Thoracic aorta (tissue), 2 donors: ENCODE data around the gene CCDC40. TPM values are rescaled to one million over a fixed set of nuclear protein-coding genes. Genes with fewer than 3 reads are reported as not detected.
A peak's percentile ranks its signal among the peaks of the same experiment; 100 is the strongest.

Source experiments
- ATAC-seq: fragments of 150-250 bp; one replicate; pipeline ENCODE4 v1.8.0; 2017; ENCODE audit warnings: low read depth; ENCODE audit not compliant: insufficient number of reproducible peaks, low FRiP score
- DNase-seq: peaks from one replicate; pipeline ENCODE4 v3.0.0-alpha.2; 2020; ENCODE audit warnings: low spot score
- H3K27ac ChIP-seq, 2 donors: fragments of 200-600 bp; sonication (generic); 1 replicate in 1 of 2; 2 replicates in 1 of 2; pipeline ENCODE4 v1.5.1; 2016; ENCODE audit warnings: mild to moderate bottlenecking in 2 of 2, moderate library complexity in 2 of 2
- H3K27me3 ChIP-seq: fragments of 200-600 bp; sonication (generic); replicated peaks from 2 replicates; pipeline ENCODE4 v1.6.0; 2016; ENCODE audit warnings: mild to moderate bottlenecking; ENCODE audit not compliant: insufficient read depth
- H3K36me3 ChIP-seq: fragments of 200-600 bp; sonication (generic); one replicate; pipeline ENCODE4 v1.5.1; 2016
- H3K4me1 ChIP-seq, 2 donors: fragments of 200-600 bp; sonication (generic); 1 replicate in 1 of 2; 2 replicates in 1 of 2; pipeline versions ENCODE4 v1.5.1 to v1.6.0; 2016; ENCODE audit warnings: low read depth in 2 of 2, mild to moderate bottlenecking in 1 of 2; ENCODE audit not compliant: control insufficient read depth in 1 of 2
- H3K4me3 ChIP-seq: fragments of 200-600 bp; sonication (generic); 2 replicates; pipeline ENCODE4 v1.5.1; 2016; ENCODE audit warnings: mild to moderate bottlenecking
- H3K9me3 ChIP-seq: fragments of 200-600 bp; sonication (generic); 2 replicates; pipeline ENCODE4 v1.5.1; 2016
- total RNA-seq, 2 donors: library from RNA; depleted of rRNA; stranded (reverse); fragments of >200 nt; gene quantifications; one replicate each; pipeline versions ENCODE4 v1.1.0 to v1.2.3, GENCODE V29; 2016
- TF ChIP-seq, protein P1 (sequence below): fragments of 200-600 bp; sonication (generic); IDR thresholded peaks from one replicate; pipeline ENCODE4 v1.5.1; 2019; ENCODE audit warnings: antibody characterized with exemption

Gene CCDC40
- total RNA-seq, 2 donors from 2014 or later = 4.4 to 6.5 TPM

DNA sequence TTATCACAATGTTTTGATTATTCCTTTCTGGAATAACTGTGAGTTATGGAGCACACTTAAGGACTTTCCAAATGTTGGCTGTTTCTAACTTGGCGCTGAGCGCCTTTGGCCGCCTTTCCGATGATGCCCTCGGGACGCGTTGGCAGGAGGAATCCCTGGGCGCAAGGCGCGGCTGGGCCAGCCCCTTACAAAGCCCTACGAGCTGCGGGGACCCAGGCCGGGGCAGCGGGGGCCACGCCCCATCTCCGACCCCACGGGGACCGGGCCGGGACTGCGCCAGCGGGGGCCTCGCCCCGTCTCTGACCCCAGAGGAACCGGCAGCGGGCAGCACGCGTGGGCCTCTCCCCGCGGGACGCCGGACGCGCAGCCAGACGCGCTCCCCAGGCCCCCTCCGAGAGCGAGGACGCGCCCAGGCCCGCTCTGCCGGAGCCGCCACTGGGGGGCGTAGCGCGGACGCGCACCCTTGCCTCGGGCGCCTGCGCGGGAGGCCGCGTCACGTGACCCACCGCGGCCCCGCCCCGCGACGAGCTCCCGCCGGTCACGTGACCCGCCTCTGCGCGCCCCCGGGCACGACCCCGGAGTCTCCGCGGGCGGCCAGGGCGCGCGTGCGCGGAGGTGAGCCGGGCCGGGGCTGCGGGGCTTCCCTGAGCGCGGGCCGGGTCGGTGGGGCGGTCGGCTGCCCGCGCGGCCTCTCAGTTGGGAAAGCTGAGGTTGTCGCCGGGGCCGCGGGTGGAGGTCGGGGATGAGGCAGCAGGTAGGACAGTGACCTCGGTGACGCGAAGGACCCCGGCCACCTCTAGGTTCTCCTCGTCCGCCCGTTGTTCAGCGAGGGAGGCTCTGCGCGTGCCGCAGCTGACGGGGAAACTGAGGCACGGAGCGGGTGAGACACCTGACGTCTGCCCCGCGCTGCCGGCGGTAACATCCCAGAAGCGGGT is 64.8 kb downstream of the CCDC40 start, which contains the start of gene GAA:
GAA (plus strand) TSS at position 571 of the 935 bp plus-strand sequence. CDS start 3,006 bp downstream, outside the sequence.
- peak within 1 kb of the TSS; percentile 47 to 82 for H3K27ac ChIP-seq
- no peaks in the 10 kb centered on the region for H3K36me3 ChIP-seq
- peak within 1 kb of the TSS; percentile 91 for H3K4me3 ChIP-seq
- H3K27me3 ChIP-seq = no peaks in the 10 kb centered on the region
- H3K4me1 ChIP-seq = peaks cover 2 to 16% of the 10 kb centered on the region in 2 donors
- ATAC-seq (peak; percentile 82), DNase-seq (no peak)
- no peaks in the 10 kb centered on the region for H3K9me3 ChIP-seq
- TF ChIP-seq, protein P1, sequence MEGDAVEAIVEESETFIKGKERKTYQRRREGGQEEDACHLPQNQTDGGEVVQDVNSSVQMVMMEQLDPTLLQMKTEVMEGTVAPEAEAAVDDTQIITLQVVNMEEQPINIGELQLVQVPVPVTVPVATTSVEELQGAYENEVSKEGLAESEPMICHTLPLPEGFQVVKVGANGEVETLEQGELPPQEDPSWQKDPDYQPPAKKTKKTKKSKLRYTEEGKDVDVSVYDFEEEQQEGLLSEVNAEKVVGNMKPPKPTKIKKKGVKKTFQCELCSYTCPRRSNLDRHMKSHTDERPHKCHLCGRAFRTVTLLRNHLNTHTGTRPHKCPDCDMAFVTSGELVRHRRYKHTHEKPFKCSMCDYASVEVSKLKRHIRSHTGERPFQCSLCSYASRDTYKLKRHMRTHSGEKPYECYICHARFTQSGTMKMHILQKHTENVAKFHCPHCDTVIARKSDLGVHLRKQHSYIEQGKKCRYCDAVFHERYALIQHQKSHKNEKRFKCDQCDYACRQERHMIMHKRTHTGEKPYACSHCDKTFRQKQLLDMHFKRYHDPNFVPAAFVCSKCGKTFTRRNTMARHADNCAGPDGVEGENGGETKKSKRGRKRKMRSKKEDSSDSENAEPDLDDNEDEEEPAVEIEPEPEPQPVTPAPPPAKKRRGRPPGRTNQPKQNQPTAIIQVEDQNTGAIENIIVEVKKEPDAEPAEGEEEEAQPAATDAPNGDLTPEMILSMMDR = peak; percentile 72

- Histone ChIP-seq H3K36me3 (no peaks in the 10 kb centered on the region), H3K9me3 (no peaks in the 10 kb centered on the region), H3K4me1 (peaks cover 2 to 16% of the 10 kb centered on the region in 2 donors), H3K27me3 (no peaks in the 10 kb centered on the region), H3K27ac (peak overlapping the region; percentile 47 to 59), H3K4me3 (peak overlapping the region; percentile 91)
- TF ChIP-seq, protein P1 = no peak
- ATAC-seq = no peak
- no peak for DNase-seq
Observed at GRCh38 chr17:80101946-80102663, 65.7 kb downstream of the CCDC40 start.

DNA sequence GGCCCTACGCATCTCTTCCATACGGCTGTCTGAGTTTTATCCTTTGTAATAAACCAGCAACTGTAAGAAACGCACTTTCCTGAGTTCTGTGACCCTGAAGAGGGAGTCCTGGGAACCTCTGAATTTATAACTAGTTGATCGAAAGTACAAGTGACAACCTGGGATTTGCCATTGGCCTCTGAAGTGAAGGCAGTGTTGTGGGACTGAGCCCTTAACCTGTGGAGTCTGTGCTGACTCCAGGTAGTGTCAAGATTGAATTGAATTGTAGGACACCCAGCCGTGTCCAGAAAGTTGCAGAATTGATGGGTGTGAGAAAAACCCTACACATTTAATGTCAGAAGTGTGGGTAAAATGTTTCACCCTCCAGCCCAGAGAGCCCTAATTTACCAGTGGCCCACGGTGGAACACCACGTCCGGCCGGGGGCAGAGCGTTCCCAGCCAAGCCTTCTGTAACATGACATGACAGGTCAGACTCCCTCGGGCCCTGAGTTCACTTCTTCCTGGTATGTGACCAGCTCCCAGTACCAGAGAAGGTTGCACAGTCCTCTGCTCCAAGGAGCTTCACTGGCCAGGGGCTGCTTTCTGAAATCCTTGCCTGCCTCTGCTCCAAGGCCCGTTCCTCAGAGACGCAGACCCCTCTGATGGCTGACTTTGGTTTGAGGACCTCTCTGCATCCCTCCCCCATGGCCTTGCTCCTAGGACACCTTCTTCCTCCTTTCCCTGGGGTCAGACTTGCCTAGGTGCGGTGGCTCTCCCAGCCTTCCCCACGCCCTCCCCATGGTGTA is 66.4 kb downstream of the CCDC40 start:
- DNase-seq = no peak
- no peaks in the 10 kb centered on the region for H3K36me3 ChIP-seq
- H3K27me3 ChIP-seq = no peaks in the 10 kb centered on the region
- peak overlapping the region; percentile 91 for H3K4me3 ChIP-seq
- no peak overlapping the region for H3K27ac ChIP-seq
- H3K9me3 ChIP-seq = no peaks in the 10 kb centered on the region
- TF ChIP-seq, protein P1 = no peak
- no peak for ATAC-seq
- peaks cover 2 to 16% of the 10 kb centered on the region in 2 donors for H3K4me1 ChIP-seq

- TF ChIP-seq, protein P1 = no peak
- DNase-seq = no peak
- Histone ChIP-seq H3K4me3 (no peak overlapping the region), H3K27me3 (no peaks in the 10 kb centered on the region), H3K27ac (no peak overlapping the region), H3K9me3 (no peaks in the 10 kb centered on the region), H3K4me1 (peaks cover 2 to 16% of the 10 kb centered on the region in 2 donors), H3K36me3 (no peaks in the 10 kb centered on the region)
- no peak for ATAC-seq
Observed at GRCh38 chr17:80103449-80104085, 67.1 kb downstream of the CCDC40 start.
